HG03439 (cell line): Measurements from ENCODE around the gene GAL3ST3.
"Not testable (repeated sequence)": the region's sequence is repeated elsewhere in the genome, so short reads cannot be mapped to it uniquely, and the experiment has no call there.

Source experiments
- ATAC-seq: cut with Tn5 transposase; IDR thresholded peaks from one replicate; pipeline ENCODE4 v1.9.1; 2021; ENCODE audit warnings: mild to moderate bottlenecking, moderate library complexity; ENCODE audit not compliant: unreplicated experiment

GAL3ST3 gene

GRCh38 chr11:66014804-66015453, 34.0 kb downstream of the GAL3ST3 start:
- ATAC-seq: no peak

DNA sequence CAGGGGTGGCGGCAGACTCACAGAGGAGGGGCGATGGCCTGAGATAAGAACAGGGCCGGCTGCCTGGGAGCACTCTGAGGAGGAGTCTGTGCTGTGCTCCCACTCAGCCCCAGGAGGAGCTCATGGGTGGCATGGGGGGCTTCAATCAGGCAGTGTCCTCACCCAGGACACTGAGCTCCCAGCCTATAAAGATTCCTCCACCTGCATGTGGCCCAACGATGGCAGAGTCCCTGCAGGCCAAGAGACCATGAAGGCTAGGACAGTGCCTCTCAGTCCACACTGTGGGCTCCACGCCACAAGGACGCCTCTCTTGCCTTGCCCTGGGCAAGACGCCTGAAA, 35.2 kb downstream of the GAL3ST3 start:
- ATAC-seq: no peak

- no peak for ATAC-seq
Measured at GRCh38 chr11:66012946-66013761, 35.8 kb downstream of the GAL3ST3 start.

GRCh38 chr11:66012371-66012945, 36.5 kb downstream of the GAL3ST3 start:
- no peak for ATAC-seq

DNA sequence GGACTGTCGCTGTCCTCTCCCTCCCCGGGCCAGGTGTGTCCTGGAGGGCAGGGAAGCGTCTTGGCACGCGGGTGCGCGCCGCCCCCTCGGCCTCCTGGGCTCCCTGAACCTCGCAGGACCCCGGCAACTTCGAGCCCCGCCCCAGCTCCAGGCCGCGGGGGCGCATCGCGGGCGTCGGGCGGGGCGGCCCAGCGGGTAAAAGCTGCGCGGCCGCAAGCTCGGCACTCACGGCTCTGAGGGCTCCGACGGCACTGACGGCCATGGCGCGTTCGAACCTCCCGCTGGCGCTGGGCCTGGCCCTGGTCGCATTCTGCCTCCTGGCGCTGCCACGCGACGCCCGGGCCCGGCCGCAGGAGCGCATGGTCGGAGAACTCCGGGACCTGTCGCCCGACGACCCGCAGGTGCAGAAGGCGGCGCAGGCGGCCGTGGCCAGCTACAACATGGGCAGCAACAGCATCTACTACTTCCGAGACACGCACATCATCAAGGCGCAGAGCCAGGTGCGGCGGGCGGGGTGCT, 37.1 kb downstream of the GAL3ST3 start, which contains the start of gene CST6:
Gene CST6, plus strand, starts transcription at position 224 of the 519 bp plus-strand sequence. Its CDS starts 37 bp downstream, at position 261.
- ATAC-seq: no peak

DNA sequence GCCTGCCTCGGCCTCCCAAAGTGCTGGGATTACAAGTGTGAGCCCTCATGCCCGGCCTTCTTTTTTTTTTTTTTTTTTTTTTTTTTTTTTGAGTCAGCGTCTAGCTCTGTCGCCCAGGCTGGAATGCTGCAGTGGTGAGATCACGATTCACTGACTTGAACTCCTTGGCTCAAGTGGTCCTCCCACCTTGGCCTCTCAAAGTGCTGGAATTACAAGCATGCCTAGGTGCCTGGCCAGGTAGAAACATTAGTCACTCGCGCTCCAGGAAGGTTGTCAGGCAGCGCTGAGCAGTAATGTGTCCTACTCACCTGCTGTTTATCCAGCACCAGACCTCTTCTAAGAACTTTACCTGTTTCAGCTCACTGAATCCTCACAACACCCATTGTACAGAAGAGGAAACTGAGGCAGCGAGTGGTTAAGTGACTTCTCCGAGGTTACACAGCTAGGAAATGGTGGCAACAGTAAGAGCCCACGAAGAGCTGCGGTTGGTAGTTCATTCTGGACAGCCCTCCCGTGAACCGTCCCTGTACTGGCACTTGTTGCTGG, 37.6 kb downstream of the GAL3ST3 start:
- no peak for ATAC-seq

DNA sequence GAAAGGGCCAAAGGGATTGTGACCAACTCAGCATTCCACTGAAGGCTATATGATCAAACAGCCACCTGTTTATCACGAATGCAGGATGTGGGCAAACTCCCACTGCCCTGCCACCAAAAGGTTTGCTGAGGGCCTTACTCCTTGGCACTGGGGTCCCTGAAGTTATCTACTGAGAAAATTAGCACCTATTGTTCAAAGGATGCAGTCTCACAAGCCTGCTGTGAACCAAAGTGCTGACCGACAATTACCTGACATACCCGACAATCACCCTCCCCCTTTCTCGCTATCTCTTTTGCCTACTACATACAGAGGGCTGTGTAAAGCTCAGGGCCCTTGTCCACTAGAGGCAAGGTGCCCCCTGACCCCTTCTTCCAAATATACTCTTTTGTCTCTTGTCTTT, 38.9 kb downstream of the GAL3ST3 start:
- not testable (repeated sequence) for ATAC-seq

DNA sequence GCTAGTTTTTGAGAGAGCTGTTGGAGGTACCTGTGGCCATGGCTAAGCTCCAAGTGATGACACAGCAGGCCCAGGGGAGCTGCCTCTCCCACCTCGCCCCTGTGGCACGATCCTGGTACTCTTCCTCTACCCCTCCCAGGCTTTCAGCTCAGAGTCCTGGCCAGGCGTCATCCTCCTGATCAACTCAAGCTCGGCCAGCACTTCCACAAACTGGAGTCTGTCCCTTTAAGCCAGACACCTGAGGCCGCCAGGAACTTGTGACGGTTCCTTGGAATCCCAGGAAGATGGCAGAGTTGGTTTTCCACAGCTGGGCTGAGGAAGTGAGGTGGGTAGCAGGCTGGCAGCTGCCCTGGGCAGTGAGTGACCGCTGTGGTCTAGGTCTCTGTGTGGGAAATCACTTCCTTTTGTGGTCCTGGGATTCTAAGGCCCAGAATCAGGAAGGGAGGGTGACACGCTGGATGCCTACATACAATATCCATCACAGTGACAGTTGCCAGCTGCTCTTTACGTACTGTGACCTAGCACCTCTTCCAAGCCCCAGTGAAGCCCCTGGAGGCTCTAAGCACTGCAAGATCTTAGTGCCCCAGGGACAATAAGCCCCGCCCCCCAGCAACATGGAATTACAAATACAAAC, 40.4 kb downstream of the GAL3ST3 start:
- ATAC-seq: no peak

GRCh38 chr11:66008095-66008467, 40.9 kb downstream of the GAL3ST3 start:
- no peak for ATAC-seq

GRCh38 chr11:66007201-66007634, 41.7 kb downstream of the GAL3ST3 start:
- ATAC-seq: no peak

- no peak for ATAC-seq
Measured at GRCh38 chr11:66006891-66007176, 42.1 kb downstream of the GAL3ST3 start.

- ATAC-seq: no peak
Measured at GRCh38 chr11:66006134-66006890, 42.6 kb downstream of the GAL3ST3 start.

DNA sequence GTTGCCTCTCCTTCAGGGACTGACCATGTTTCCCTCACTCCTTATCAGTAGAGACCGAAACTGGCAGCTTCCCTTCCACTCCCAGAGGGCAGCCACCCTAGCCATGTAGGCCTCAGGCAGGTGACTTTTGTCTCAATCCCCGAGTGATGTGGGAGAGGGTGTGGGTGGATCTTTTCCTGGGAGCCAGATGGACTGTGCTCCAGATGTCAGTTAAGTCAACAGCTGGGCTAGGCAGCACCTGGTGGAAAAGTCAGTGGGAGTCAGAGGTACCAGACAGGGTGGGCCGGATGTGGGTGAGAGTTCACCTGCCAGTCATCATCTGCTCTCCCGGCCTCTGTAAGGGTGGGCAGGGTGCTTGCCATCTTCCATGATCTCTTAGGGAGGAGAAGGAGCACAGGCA, 44.8 kb downstream of the GAL3ST3 start:
- no peak for ATAC-seq

DNA sequence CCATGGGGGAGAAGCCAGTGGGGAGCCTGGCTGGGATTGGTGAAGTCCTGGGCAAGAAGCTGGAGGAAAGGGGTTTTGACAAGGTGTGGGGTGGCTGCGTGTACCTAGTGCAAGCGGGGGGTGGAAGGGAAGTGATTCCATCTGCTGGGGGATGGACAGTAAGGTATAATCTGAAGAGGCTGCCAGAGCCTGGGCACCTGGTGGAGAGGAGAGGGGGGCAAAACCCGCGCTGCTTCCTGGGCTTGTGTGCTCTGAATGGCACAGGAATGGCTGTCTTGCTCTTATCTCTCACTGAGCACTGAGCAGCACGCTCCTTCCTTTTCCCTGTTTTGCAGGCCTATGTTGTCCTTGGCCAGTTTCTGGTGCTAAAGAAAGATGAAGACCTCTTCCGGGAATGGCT, 45.7 kb downstream of the GAL3ST3 start:
- ATAC-seq: no peak

DNA sequence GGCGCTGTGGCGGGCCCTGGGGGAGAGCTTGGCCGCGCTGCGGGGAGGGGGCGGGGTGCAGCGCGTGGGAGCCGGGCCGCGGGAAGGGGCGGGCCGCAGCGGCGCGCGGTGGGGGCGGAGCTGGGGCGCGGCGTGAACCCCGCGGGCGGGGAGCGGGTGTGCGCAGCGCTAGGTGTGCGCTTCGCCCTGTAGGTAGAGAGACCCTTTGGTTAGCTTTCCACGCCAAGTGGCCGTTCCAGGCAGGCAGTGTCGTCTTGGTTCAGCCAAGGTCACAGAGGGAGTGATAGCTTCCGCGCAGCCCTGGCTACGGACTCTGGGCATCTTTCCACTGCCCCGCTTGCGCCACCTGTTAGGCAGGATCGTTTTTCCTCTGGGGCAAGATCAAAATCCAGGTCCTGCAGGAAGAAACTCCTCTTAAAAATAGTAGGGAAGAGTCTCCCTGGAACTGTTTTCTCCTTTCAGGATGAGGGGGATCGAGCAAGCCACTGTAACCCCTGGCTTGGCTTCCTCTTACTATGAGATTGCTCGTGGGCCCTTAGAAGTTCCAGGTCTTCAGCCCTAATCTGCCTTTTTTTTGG, 46.2 kb downstream of the GAL3ST3 start:
- peak; percentile 47 for ATAC-seq

GRCh38 chr11:66001942-66002647, 46.9 kb downstream of the GAL3ST3 start, which contains the start of the genes BANF1 and EIF1AD:
Gene BANF1, plus strand, starts transcription at chr11:66002503. Its CDS starts 748 bp downstream, at chr11:66003251.
Gene EIF1AD, minus strand, starts transcription at chr11:66002157. Its CDS starts 1,768 bp downstream, at chr11:66000389.
- ATAC-seq: peak; percentile 61

DNA sequence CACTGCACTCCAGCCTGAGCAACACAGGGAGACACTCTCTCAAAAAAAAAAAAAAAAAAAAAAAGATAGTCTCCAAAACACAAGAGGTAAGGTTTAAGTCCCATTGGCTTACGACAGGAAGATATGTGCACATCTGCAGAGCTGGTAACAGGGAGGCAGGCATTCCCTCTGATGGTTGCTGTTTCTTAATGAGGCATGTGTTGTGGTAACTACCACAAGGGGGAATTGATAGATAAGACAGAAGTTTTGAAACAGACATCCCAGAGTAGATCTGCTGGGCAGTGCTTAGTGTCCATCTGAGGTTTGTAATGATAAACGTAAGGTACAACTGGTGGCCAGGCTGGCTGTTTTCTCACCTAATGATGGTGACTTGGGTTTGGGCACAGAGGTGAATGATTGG, 51.7 kb downstream of the GAL3ST3 start:
- no peak for ATAC-seq

DNA sequence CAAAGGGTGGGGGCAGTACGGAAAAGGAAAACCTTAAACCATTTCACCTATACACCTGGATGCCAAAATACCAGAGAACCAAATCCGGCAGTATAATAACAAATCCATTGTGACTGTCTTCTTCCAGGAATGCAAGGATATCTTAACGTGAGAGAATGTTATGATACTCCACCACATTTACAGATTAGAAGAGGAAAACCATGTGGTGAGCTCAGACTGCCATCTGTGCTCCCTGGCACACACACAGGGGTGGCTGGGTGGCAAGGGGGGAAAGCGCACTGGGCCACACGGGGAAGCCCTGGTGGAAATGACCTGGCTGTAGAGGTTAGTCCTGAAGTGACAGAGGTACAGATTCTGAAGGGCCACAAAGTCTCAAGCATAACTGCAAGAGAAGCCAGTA, 56.9 kb downstream of the GAL3ST3 start:
- no peak for ATAC-seq
